ENCODE results near the gene ZBTB7B. TPM values are rescaled to one million over a fixed set of nuclear protein-coding genes. Genes with fewer than 3 reads are reported as not detected.
A peak's percentile ranks its signal among the peaks of the same experiment; 100 is the strongest.

Gene ZBTB7B
- total RNA-seq, result 147 and 154 TPM in 2 replicates

- H3K4me1 Mint-ChIP-seq (ENCODE audit: low read depth), result peaks cover 43% of the 10 kb centered on the region
- intact Hi-C loops (cut with micrococcal nuclease), result loop anchor here (5.0 to 10.0 kb wide), 4 partner anchors 48 to 445 kb away; partner anchors contain the start of genes PBXIP1 and UBE2Q1
- no peaks in the 10 kb centered on the region for H3K9me3 Mint-ChIP-seq
- H3K27ac Mint-ChIP-seq, result peak within 1 kb of the TSS; percentile 97
- H3K27me3 Mint-ChIP-seq (ENCODE audit: low read depth), result no peaks in the 10 kb centered on the region
- DNase-seq (ENCODE audit: low spot score), result no peak
- H3K4me3 Mint-ChIP-seq (ENCODE audit: low read depth), result peak within 1 kb of the TSS; percentile 97
- peaks cover 19% of the 10 kb centered on the region for H3K36me3 Mint-ChIP-seq (ENCODE audit: low read depth)
These were observed at the start of gene ZBTB7B for GRCh38 chr1:155002464-155003226. Gene ZBTB7B (plus strand): TSS chr1:155002802. CDS start chr1:155014661, 11,859 bp downstream.

- H3K4me1 Mint-ChIP-seq (ENCODE audit: low read depth), result peaks cover 61% of the 10 kb centered on the region
- peak overlapping the region; percentile 46 for H3K4me3 Mint-ChIP-seq (ENCODE audit: low read depth)
- no peaks in the 10 kb centered on the region for H3K27me3 Mint-ChIP-seq (ENCODE audit: low read depth)
- H3K9me3 Mint-ChIP-seq, result no peaks in the 10 kb centered on the region
- peak overlapping the region; percentile 30 for H3K27ac Mint-ChIP-seq
- intact Hi-C loops (cut with micrococcal nuclease), result loop anchor here (10.0 kb wide), 2 partner anchors 51 to 629 kb away; partner anchors contain the start of genes AQP10, ATP8B2 and ZBTB7B
- peaks cover 22% of the 10 kb centered on the region for H3K36me3 Mint-ChIP-seq (ENCODE audit: low read depth)
- no peak for DNase-seq (ENCODE audit: low spot score)
These were observed 49.0 kb upstream of the ZBTB7B start for GRCh38 chr1:154953611-154954038.

DNA sequence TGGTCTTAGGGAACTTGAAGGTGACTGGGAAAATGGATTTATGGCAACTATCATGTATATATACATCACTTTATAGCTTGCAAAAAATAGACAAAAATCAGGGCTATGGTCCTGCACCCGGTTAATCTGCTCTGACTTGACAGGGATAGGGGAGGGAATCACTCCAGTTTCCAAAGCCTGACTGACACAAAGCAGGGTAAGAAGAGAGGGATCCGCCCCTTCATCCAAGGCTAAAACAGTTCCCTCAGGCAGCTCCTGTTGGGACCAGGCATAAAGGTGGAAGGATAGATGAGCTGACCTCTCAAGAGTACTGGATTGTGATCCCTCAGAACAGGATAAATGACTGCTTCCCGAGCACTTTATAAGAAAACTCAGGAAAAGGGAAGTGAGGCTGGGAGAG lies 48.1 kb upstream of the ZBTB7B start:
- DNase-seq (ENCODE audit: low spot score), result no peak
- H3K9me3 Mint-ChIP-seq, result no peaks in the 10 kb centered on the region
- H3K27me3 Mint-ChIP-seq (ENCODE audit: low read depth), result no peaks in the 10 kb centered on the region
- peaks cover 23% of the 10 kb centered on the region for H3K36me3 Mint-ChIP-seq (ENCODE audit: low read depth)
- intact Hi-C loops (cut with micrococcal nuclease), result loop anchor here (10.0 kb wide), 2 partner anchors 50 to 630 kb away; partner anchors contain the start of genes AQP10, ATP8B2 and ZBTB7B
- peak overlapping the region; percentile 99 for H3K27ac Mint-ChIP-seq
- peak overlapping the region; percentile 95 for H3K4me3 Mint-ChIP-seq (ENCODE audit: low read depth)
- peaks cover 59% of the 10 kb centered on the region for H3K4me1 Mint-ChIP-seq (ENCODE audit: low read depth)

DNA sequence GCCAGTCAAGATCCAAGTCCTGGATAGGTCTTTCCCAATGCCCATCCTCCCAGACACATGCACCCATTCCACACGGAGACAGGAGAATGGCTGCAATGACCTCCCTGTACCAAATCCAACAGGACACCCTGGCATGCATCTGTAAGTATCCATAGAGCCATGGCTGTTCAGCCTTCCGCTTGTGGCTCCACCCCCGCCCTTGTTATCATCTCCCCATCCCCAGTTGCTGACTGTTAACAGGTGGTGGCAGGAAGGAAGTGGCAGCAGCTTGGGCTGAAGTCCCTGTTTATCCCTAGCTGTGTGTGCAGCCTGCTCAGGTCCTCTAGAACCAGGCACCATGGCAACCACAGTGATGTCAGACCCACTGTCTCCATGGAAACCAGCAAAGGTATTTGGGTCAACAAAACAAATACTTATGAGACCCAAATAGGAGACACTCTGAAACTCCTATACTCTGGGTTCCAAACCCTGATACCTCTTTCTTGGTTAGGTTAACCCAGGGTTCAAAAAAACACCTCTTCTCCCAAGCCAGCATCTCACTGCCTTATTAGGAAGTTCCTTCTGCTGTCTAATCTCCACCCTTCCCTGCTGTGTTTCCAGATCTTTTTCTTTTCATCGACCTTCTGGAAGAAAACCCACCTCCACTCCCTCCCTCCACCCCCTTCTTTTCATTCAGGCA lies 47.4 kb upstream of the ZBTB7B start:
- H3K4me1 Mint-ChIP-seq (ENCODE audit: low read depth), result peaks cover 59% of the 10 kb centered on the region
- peak overlapping the region; percentile 95 for H3K4me3 Mint-ChIP-seq (ENCODE audit: low read depth)
- intact Hi-C loops (cut with micrococcal nuclease), result loop anchor here (1.0 to 10.0 kb wide), 4 partner anchors 18 to 630 kb away; partner anchors contain the start of genes AQP10, ATP8B2, UBE2Q1 and ZBTB7B
- H3K36me3 Mint-ChIP-seq (ENCODE audit: low read depth), result peaks cover 23% of the 10 kb centered on the region
- H3K9me3 Mint-ChIP-seq, result no peaks in the 10 kb centered on the region
- DNase-seq (ENCODE audit: low spot score), result peak; percentile 90
- peak overlapping the region; percentile 99 for H3K27ac Mint-ChIP-seq
- H3K27me3 Mint-ChIP-seq (ENCODE audit: low read depth), result no peaks in the 10 kb centered on the region

GRCh38 chr1:154955718-154956543 lies 46.7 kb upstream of the ZBTB7B start, which contains the start of gene PBXIP1:
Gene PBXIP1 (minus strand): TSS chr1:154956099. CDS start chr1:154953721, 2,378 bp downstream.
- intact Hi-C loops (cut with micrococcal nuclease), result loop anchor here (1.0 to 10.0 kb wide), 4 partner anchors 19 to 631 kb away; partner anchors contain the start of genes AQP10, ATP8B2, UBE2Q1 and ZBTB7B
- Mint-ChIP-seq H3K27ac (peak within 1 kb of the TSS; percentile 99), H3K9me3 (no peaks in the 10 kb centered on the region), H3K4me1 (ENCODE audit: low read depth) (peaks cover 58% of the 10 kb centered on the region), H3K36me3 (ENCODE audit: low read depth) (peaks cover 23% of the 10 kb centered on the region), H3K27me3 (ENCODE audit: low read depth) (no peaks in the 10 kb centered on the region), H3K4me3 (ENCODE audit: low read depth) (peak within 1 kb of the TSS; percentile 95)
- DNase-seq (ENCODE audit: low spot score), result peak; percentile 86

DNA sequence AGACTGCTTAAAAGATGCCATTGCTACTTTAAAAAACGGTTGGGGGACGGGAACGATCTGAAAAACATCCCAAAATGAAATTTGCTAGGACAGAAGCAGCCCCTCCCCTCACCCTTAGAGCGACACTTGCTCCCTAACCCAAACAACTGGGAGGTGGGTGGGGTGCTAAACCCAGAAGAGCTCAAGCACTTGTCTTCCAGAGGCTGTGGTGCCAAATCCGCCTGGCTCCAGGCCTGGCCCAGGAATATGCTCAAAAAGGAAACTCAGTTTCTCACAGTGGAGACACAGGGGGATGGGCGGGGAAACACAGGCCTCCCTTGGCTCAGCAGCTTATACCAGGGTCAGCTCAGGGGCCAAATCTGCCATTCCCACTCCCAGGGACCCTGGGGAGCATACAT lies 46.1 kb upstream of the ZBTB7B start:
- Mint-ChIP-seq H3K9me3 (no peaks in the 10 kb centered on the region), H3K27ac (peak overlapping the region; percentile 99), H3K27me3 (ENCODE audit: low read depth) (no peaks in the 10 kb centered on the region), H3K4me3 (ENCODE audit: low read depth) (peak overlapping the region; percentile 95), H3K36me3 (ENCODE audit: low read depth) (peaks cover 26% of the 10 kb centered on the region), H3K4me1 (ENCODE audit: low read depth) (peaks cover 56% of the 10 kb centered on the region)
- intact Hi-C loops (cut with micrococcal nuclease), result loop anchor here (5.0 to 10.0 kb wide), 3 partner anchors 48 to 632 kb away; partner anchors contain the start of genes AQP10, ATP8B2, UBE2Q1 and ZBTB7B
- DNase-seq (ENCODE audit: low spot score), result no peak

- Mint-ChIP-seq H3K27ac (peak overlapping the region; percentile 17), H3K27me3 (ENCODE audit: low read depth) (no peaks in the 10 kb centered on the region), H3K9me3 (no peaks in the 10 kb centered on the region), H3K4me1 (ENCODE audit: low read depth) (peaks cover 50% of the 10 kb centered on the region), H3K4me3 (ENCODE audit: low read depth) (peak overlapping the region; percentile 10), H3K36me3 (ENCODE audit: low read depth) (peaks cover 25% of the 10 kb centered on the region)
- no peak for DNase-seq (ENCODE audit: low spot score)
- intact Hi-C loops (cut with micrococcal nuclease), result loop anchor here (5.0 to 10.0 kb wide), 3 partner anchors 48 to 632 kb away; partner anchors contain the start of genes AQP10, ATP8B2, UBE2Q1 and ZBTB7B
These were observed 45.4 kb upstream of the ZBTB7B start for GRCh38 chr1:154957091-154957657.

GRCh38 chr1:154958036-154958435 lies 44.6 kb upstream of the ZBTB7B start:
- peaks cover 33% of the 10 kb centered on the region for H3K36me3 Mint-ChIP-seq (ENCODE audit: low read depth)
- no peak overlapping the region for H3K27ac Mint-ChIP-seq
- intact Hi-C loops (cut with micrococcal nuclease), result loop anchor here (5.0 to 10.0 kb wide), 3 partner anchors 47 to 633 kb away; partner anchors contain the start of genes AQP10, ATP8B2, UBE2Q1 and ZBTB7B
- peaks cover 48% of the 10 kb centered on the region for H3K4me1 Mint-ChIP-seq (ENCODE audit: low read depth)
- no peak overlapping the region for H3K4me3 Mint-ChIP-seq (ENCODE audit: low read depth)
- H3K27me3 Mint-ChIP-seq (ENCODE audit: low read depth), result no peaks in the 10 kb centered on the region
- DNase-seq (ENCODE audit: low spot score), result no peak
- H3K9me3 Mint-ChIP-seq, result no peaks in the 10 kb centered on the region

GRCh38 chr1:154958681-154959425 lies 43.7 kb upstream of the ZBTB7B start:
- Mint-ChIP-seq H3K9me3 (no peaks in the 10 kb centered on the region), H3K4me1 (ENCODE audit: low read depth) (peaks cover 48% of the 10 kb centered on the region), H3K36me3 (ENCODE audit: low read depth) (peaks cover 41% of the 10 kb centered on the region), H3K27me3 (ENCODE audit: low read depth) (no peaks in the 10 kb centered on the region), H3K27ac (peak overlapping the region; percentile 12), H3K4me3 (ENCODE audit: low read depth) (peak overlapping the region; percentile 30)
- DNase-seq (ENCODE audit: low spot score), result no peak
- intact Hi-C loops (cut with micrococcal nuclease), result loop anchor here (5.0 to 10.0 kb wide), 3 partner anchors 46 to 634 kb away; partner anchors contain the start of genes AQP10, ATP8B2, UBE2Q1 and ZBTB7B

DNA sequence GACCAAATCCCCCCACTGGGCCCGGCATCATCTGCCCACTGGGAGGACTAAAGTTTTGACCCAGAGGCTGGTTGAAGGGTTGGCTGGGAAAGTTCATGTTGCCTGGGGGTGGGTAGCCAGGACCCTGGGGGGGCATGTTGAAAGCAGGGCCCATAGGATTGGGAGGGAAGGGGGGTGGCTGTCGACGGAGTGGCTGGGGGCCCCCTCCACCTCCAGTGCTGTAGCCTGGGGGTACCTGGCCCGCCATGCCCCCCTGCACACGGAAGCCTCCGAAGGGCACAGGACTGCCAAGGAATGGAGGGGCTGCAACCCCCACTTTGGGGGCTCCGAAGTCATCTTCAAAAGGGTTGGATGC lies 43.2 kb upstream of the ZBTB7B start:
- intact Hi-C loops (cut with micrococcal nuclease), result loop anchor here (5.0 to 10.0 kb wide), 3 partner anchors 45 to 635 kb away; partner anchors contain the start of genes AQP10, ATP8B2, UBE2Q1 and ZBTB7B
- peaks cover 45% of the 10 kb centered on the region for H3K36me3 Mint-ChIP-seq (ENCODE audit: low read depth)
- no peak for DNase-seq (ENCODE audit: low spot score)
- H3K9me3 Mint-ChIP-seq, result no peaks in the 10 kb centered on the region
- peak overlapping the region; percentile 56 for H3K4me3 Mint-ChIP-seq (ENCODE audit: low read depth)
- peaks cover 44% of the 10 kb centered on the region for H3K4me1 Mint-ChIP-seq (ENCODE audit: low read depth)
- H3K27me3 Mint-ChIP-seq (ENCODE audit: low read depth), result no peaks in the 10 kb centered on the region
- H3K27ac Mint-ChIP-seq, result no peak overlapping the region

Data from activated T-helper 2 cell treated with anti-CD3 and anti-CD28 coated beads, Interferon-gamma antibody, Interleukin-2, Interleukin-4, amounts not matched to agents 10 μg/mL and 5 μg/mL and 100 μg/mL, durations not matched to agents 14 hours and 24 hours and 36 hours (primary cell).